Body of pancreas (tissue), 4 donors: ENCODE results near the gene KLHL18. TPM values are rescaled to one million over a fixed set of nuclear protein-coding genes. Genes with fewer than 3 reads are reported as not detected.
"Not testable (repeated sequence)": the region's sequence is repeated elsewhere in the genome, so short reads cannot be mapped to it uniquely, and the experiment has no call there.

ENCODE experiments used
- ATAC-seq: fragments of 150-250 bp; one replicate; pipeline ENCODE4 v1.9.1; 2016
- DNase-seq, 4 donors: peaks; one replicate each; pipeline ENCODE4 v3.0.0-alpha.2; 2019
- H3K27ac ChIP-seq, 4 donors: fragments of 200-600 bp; sonication (generic); 1 replicate in 3 of 4; 2 replicates in 1 of 4; pipeline versions ENCODE4 v1.5.1 to v1.6.1; 2016 to 2019; ENCODE audit warnings: mild to moderate bottlenecking in 1 of 4, mixed read lengths in 1 of 4, moderate library complexity in 1 of 4
- H3K27me3 ChIP-seq, 2 donors: fragments of 200-600 bp; sonication (generic); one replicate each; pipeline ENCODE4 v1.6.0; 2016; ENCODE audit warnings: mild to moderate bottlenecking in 1 of 2
- H3K36me3 ChIP-seq, 2 donors: fragments of 200-600 bp; sonication (generic); replicated peaks in 1 of 2; 2 replicates each; pipeline ENCODE4 v1.5.1; 2016; ENCODE audit warnings: low read depth in 2 of 2; ENCODE audit not compliant: insufficient read depth in 1 of 2
- H3K4me1 ChIP-seq: fragments of 200-600 bp; sonication (generic); one replicate; pipeline ENCODE4 v1.6.0; 2016
- H3K4me3 ChIP-seq, 2 donors: fragments of 200-600 bp; sonication (generic); 1 replicate in 1 of 2; 2 replicates in 1 of 2; pipeline ENCODE4 v1.5.1; 2016 to 2019
- H3K9me3 ChIP-seq, 3 donors: fragments of 200-600 bp; sonication (generic); 1 replicate in 2 of 3; 2 replicates in 1 of 3; pipeline ENCODE4 v1.5.1; 2016
- CTCF ChIP-seq, 7 experiments: fragments of 450-650 bp in 4 of 7; fragments of 200-600 bp in 3 of 7; sonication (generic) in 3 of 7; IDR thresholded peaks; one replicate each; pipeline ENCODE4 v1.5.1; 2016 to 2019; ENCODE audit warnings: antibody characterized with exemption in 7 of 7
- POLR2A ChIP-seq, 3 donors: fragments of 450-650 bp; IDR thresholded peaks; one replicate each; pipeline ENCODE4 v1.6.1; 2016; ENCODE audit warnings: antibody characterized with exemption in 3 of 3, mild to moderate bottlenecking in 2 of 3
- WGBS, 2 donors: methylation state at CpG; one replicate each; pipeline ENCODE4 v1.1.5; 2017; 5-methylcytosine and 5-hydroxymethylcytosine counted together
- intact Hi-C: fragments of 100-400 bp; cut with DNase I; formaldehyde crosslinking; loops from one replicate; pipeline ENCODE4 v1.15.1; 2023
- total RNA-seq, 2 donors: library from RNA; depleted of rRNA; stranded (reverse); fragments of >200 nt; gene quantifications; one replicate each; pipeline ENCODE4 v1.1.0, GENCODE V29; 2016

Gene KLHL18
- total RNA-seq, 2 donors from 2014 or later: 7.3 to 8.6 TPM

GRCh38 chr3:47362701-47363100, 80.0 kb downstream of the KLHL18 start:
- WGBS, 2 donors: 69 to 81% methylated on average over 5 of the region's 5 CpGs
- intact Hi-C loops: no loop called here
- Histone ChIP-seq H3K4me3 (no peak overlapping the region), H3K27ac (peak overlapping the region in 1 of 4 donors; percentile 8), H3K27me3 (no peaks in the 10 kb centered on the region), H3K9me3 (peaks cover 0 to 9% (median 0%) of the 10 kb centered on the region in 3 donors), H3K36me3 (no peaks in the 10 kb centered on the region), H3K4me1 (peaks cover 4% of the 10 kb centered on the region)
- no peak for DNase-seq
- TF ChIP-seq CTCF (IDR thresholded peaks at IDR 0.05) (no peak), POLR2A (IDR thresholded peaks at IDR 0.05) (no peak)
- ATAC-seq: peak; percentile 27

GRCh38 chr3:47365213-47366153, 82.7 kb downstream of the KLHL18 start:
- Histone ChIP-seq H3K9me3 (no peaks in the 10 kb centered on the region), H3K4me1 (peaks cover 4% of the 10 kb centered on the region), H3K27ac (peak overlapping the region in 1 of 4 donors; percentile 26), H3K4me3 (no peak overlapping the region), H3K27me3 (no peaks in the 10 kb centered on the region), H3K36me3 (no peaks in the 10 kb centered on the region)
- 57 to 58% methylated on average over 11 of the region's 11 CpGs for WGBS, 2 donors
- ATAC-seq: peak; percentile 30
- DNase-seq: peak in 3 of 4 donors; percentile 21 to 42 (median 37)
- intact Hi-C loops: no loop called here
- TF ChIP-seq CTCF (IDR thresholded peaks at IDR 0.05) (no peak), POLR2A (IDR thresholded peaks at IDR 0.05) (no peak)

GRCh38 chr3:47366833-47367232, 84.1 kb downstream of the KLHL18 start:
- intact Hi-C loops: no loop called here
- Histone ChIP-seq H3K4me3 (no peak overlapping the region), H3K9me3 (no peaks in the 10 kb centered on the region), H3K27ac (no peak overlapping the region), H3K4me1 (peaks cover 4% of the 10 kb centered on the region), H3K36me3 (no peaks in the 10 kb centered on the region), H3K27me3 (no peaks in the 10 kb centered on the region)
- ATAC-seq: no peak
- no peak for DNase-seq
- WGBS, 2 donors: 85 to 88% methylated on average over 2 of the region's 2 CpGs
- TF ChIP-seq POLR2A (IDR thresholded peaks at IDR 0.05): no peak
- no peak for TF ChIP-seq CTCF (IDR thresholded peaks at IDR 0.05)

GRCh38 chr3:47367631-47368030, 84.9 kb downstream of the KLHL18 start:
- H3K4me1 ChIP-seq: peaks cover 4% of the 10 kb centered on the region
- TF ChIP-seq CTCF (IDR thresholded peaks at IDR 0.05) (no peak), POLR2A (IDR thresholded peaks at IDR 0.05) (no peak)
- intact Hi-C loops: no loop called here
- ATAC-seq (no peak), DNase-seq (no peak)
- H3K27me3 ChIP-seq: no peaks in the 10 kb centered on the region
- 88 to 90% methylated on average over 7 of the region's 7 CpGs for WGBS, 2 donors
- no peaks in the 10 kb centered on the region for H3K9me3 ChIP-seq
- H3K27ac ChIP-seq: no peak overlapping the region
- H3K36me3 ChIP-seq: no peaks in the 10 kb centered on the region
- H3K4me3 ChIP-seq: no peak overlapping the region

- H3K36me3 ChIP-seq, H3K4me1 ChIP-seq, DNase-seq, H3K9me3 ChIP-seq, H3K27me3 ChIP-seq, H3K4me3 ChIP-seq, ATAC-seq, H3K27ac ChIP-seq: not testable (repeated sequence)
- intact Hi-C loops: loop anchor here (10.0 kb wide), 1 partner anchor 85 kb away; the partner anchor contains the start of genes KIF9 and KLHL18
- WGBS, 2 donors: 86 to 93% methylated on average over 8 of the region's 8 CpGs
These were observed 87.3 kb downstream of the KLHL18 start for GRCh38 chr3:47370020-47370419.
